Neural crest cell (in vitro differentiated cells): ENCODE data around the gene HELLS. TPM values are rescaled to one million over a fixed set of nuclear protein-coding genes. Genes with fewer than 3 reads are reported as not detected.

Source experiments
- DNase-seq: peaks from one replicate; pipeline ENCODE4 v3.0.0; 2021; ENCODE audit warnings: low read depth, mixed read lengths, low spot score
- H3K27ac Mint-ChIP-seq: one replicate; pipeline ENCODE4 v1.8.0; 2021; ENCODE audit warnings: mild to moderate bottlenecking, mixed read lengths; ENCODE audit not compliant: unreplicated experiment
- H3K27me3 Mint-ChIP-seq: 2 replicates; pipeline ENCODE4 v1.8.0; 2021; ENCODE audit warnings: low read depth, mild to moderate bottlenecking, mixed read lengths
- H3K36me3 Mint-ChIP-seq: 2 replicates; pipeline ENCODE4 v1.8.0; 2021; ENCODE audit warnings: low read depth, mild to moderate bottlenecking, mixed read lengths
- H3K4me1 Mint-ChIP-seq: 2 replicates; pipeline ENCODE4 v1.8.0; 2021; ENCODE audit warnings: mixed read lengths
- H3K4me3 Mint-ChIP-seq: one replicate; pipeline ENCODE4 v1.8.0; 2021; ENCODE audit warnings: mild to moderate bottlenecking, mixed read lengths
- H3K9me3 Mint-ChIP-seq: 2 replicates; pipeline ENCODE4 v1.8.0; 2021; ENCODE audit warnings: mixed read lengths
- total RNA-seq: library from RNA; stranded (reverse); gene quantifications from 2 replicates; pipeline ENCODE4 v1.2.1, GENCODE V29; 2021
- TF ChIP-seq, protein P1 (sequence below): fragments of 200-600 bp; sonication (generic); conservative IDR thresholded peaks from 2 replicates; pipeline ENCODE4 v1.5.0; 2021; ENCODE audit warnings: antibody characterized with exemption, mild to moderate bottlenecking

Gene HELLS
- total RNA-seq, 1 donor from 2014 or later, result 187 TPM

DNA sequence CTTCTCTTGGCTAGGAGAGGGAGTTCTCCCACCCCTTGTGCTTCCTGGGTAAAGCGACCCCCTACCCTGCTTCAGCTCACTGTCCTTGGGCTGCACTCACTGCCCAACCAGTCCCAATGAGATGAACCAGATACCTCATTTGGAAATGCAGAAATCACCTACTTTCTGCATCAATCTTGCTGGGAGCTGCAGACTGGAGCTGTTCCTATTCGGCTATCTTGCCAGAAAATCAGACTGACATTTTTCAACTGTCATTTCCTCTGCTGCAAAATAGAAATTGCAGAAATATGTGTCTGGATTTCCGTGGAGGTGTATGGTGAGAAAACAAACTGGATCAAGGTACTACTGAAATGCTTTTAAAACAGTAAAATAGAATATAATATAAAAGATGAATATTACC, 95.0 kb downstream of the HELLS start:
- Mint-ChIP-seq H3K36me3 (peaks cover 13% of the 10 kb centered on the region), H3K4me3 (no peak overlapping the region), H3K27ac (no peak overlapping the region), H3K4me1 (no peaks in the 10 kb centered on the region), H3K27me3 (no peaks in the 10 kb centered on the region), H3K9me3 (peaks cover 9% of the 10 kb centered on the region)
- no peak for DNase-seq
- TF ChIP-seq, protein P1, sequence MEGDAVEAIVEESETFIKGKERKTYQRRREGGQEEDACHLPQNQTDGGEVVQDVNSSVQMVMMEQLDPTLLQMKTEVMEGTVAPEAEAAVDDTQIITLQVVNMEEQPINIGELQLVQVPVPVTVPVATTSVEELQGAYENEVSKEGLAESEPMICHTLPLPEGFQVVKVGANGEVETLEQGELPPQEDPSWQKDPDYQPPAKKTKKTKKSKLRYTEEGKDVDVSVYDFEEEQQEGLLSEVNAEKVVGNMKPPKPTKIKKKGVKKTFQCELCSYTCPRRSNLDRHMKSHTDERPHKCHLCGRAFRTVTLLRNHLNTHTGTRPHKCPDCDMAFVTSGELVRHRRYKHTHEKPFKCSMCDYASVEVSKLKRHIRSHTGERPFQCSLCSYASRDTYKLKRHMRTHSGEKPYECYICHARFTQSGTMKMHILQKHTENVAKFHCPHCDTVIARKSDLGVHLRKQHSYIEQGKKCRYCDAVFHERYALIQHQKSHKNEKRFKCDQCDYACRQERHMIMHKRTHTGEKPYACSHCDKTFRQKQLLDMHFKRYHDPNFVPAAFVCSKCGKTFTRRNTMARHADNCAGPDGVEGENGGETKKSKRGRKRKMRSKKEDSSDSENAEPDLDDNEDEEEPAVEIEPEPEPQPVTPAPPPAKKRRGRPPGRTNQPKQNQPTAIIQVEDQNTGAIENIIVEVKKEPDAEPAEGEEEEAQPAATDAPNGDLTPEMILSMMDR, result no peak

GRCh38 chr10:94641480-94641879, 95.9 kb downstream of the HELLS start:
- Mint-ChIP-seq H3K36me3 (peaks cover 10% of the 10 kb centered on the region), H3K4me3 (no peak overlapping the region), H3K27me3 (no peaks in the 10 kb centered on the region), H3K4me1 (no peaks in the 10 kb centered on the region), H3K9me3 (peaks cover 9% of the 10 kb centered on the region), H3K27ac (no peak overlapping the region)
- no peak for DNase-seq
- TF ChIP-seq, protein P1, result no peak

DNA sequence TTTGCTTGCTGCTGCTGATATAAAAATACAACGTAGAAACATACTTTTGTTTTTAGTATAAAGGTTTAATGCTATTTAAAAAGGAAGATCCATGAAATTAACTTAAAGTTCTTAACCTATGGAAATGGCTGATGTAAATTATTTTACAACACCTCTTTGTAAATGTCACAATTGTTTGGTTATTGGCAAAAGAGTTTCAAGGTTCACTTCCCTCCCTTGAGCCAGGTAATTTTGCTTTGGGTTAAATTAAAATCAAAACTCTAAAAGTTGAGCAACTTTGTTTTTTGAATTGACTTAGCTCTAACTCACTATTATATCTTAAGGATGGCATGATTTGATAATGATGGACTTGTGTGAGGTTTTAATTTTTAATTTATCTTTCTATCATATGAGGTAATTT, 98.8 kb downstream of the HELLS start:
- Mint-ChIP-seq H3K4me3 (no peak overlapping the region), H3K36me3 (no peaks in the 10 kb centered on the region), H3K4me1 (no peaks in the 10 kb centered on the region)

GRCh38 chr10:94645285-94645684, 99.7 kb downstream of the HELLS start:
- Mint-ChIP-seq H3K9me3 (no peaks in the 10 kb centered on the region), H3K4me3 (no peak overlapping the region), H3K27ac (no peak overlapping the region), H3K4me1 (no peaks in the 10 kb centered on the region), H3K27me3 (no peaks in the 10 kb centered on the region), H3K36me3 (no peaks in the 10 kb centered on the region)
- no peak for DNase-seq
- TF ChIP-seq, protein P1, result no peak

More for the DNA sequence above, 98.8 kb downstream of the HELLS start:
- Mint-ChIP-seq H3K9me3 (no peaks in the 10 kb centered on the region), H3K27me3 (no peaks in the 10 kb centered on the region), H3K27ac (no peak overlapping the region)
- TF ChIP-seq, protein P1, result no peak
- no peak for DNase-seq

Other genes with a start within 250 kb of the HELLS start
- 24.7 and 25.7 TPM in 2 replicates for gene NOC3L, start 182.8 kb upstream of the HELLS start, total RNA-seq
- 7.1 and 8.2 TPM in 2 replicates for gene TBC1D12, start 143.2 kb upstream of the HELLS start, total RNA-seq
- not detected in 2 replicates for gene CYP2C18, start 137.9 kb downstream of the HELLS start, total RNA-seq
- gene CYP2C19, start 216.9 kb downstream of the HELLS start, total RNA-seq, result not detected in 2 replicates